Measurements from ENCODE around the gene ERGIC1. TPM values are rescaled to one million over a fixed set of nuclear protein-coding genes. Genes with fewer than 3 reads are reported as not detected.

ERGIC1 gene
- total RNA-seq, 1 experiment from 2014 or later, result 77.0 TPM

- H3K9me3 ChIP-seq (ENCODE audit: control insufficient read depth, low read depth, low read length), result no peaks in the 10 kb centered on the region
- no CpG with 5 or more reads among the region's 7 CpGs for WGBS (ENCODE audit: extremely low coverage, insufficient read length, low lambda C conversion rate)
- no peak overlapping the region for H3K4ac ChIP-seq (ENCODE audit: low read depth, low read length)
Measured at GRCh38 chr5:172857982-172858381, 23.9 kb downstream of the ERGIC1 start.

More at GRCh38 chr5:172857982-172858381, 23.9 kb downstream of the ERGIC1 start:
- peaks cover 8% of the 10 kb centered on the region; the same call in 1 of the 2 replicates for H3K79me2 ChIP-seq (ENCODE audit: insufficient read depth, low read length)
- no peaks in the 10 kb centered on the region for H3K27me3 Mint-ChIP-seq (ENCODE audit: low read depth)
- H3K4me3 Mint-ChIP-seq, result no peak overlapping the region
- H3K56ac ChIP-seq (ENCODE audit: insufficient read length, low read depth, low read length), result no peak overlapping the region
- H4K8ac ChIP-seq (replicated peaks; ENCODE audit: insufficient read length, low read depth, low read length), result no peak overlapping the region
- no peak overlapping the region for H2BK20ac ChIP-seq (ENCODE audit: low read depth, low read length, poor library complexity, severe bottlenecking)
- no peak overlapping the region for H2BK12ac ChIP-seq (ENCODE audit: insufficient read length, low read depth, low read length)
- no peaks in the 10 kb centered on the region for H3K9me3 Mint-ChIP-seq
- peaks cover 10 to 21% of the 10 kb centered on the region in 2 experiments; a peak in 3 of 4 replicates for H3K4me1 Mint-ChIP-seq
- H3K18ac ChIP-seq (ENCODE audit: insufficient read length, low read depth, low read length), result no peak overlapping the region
- H2AFZ ChIP-seq (ENCODE audit: low read length), result no peak overlapping the region
- no peak overlapping the region for H2BK120ac ChIP-seq (ENCODE audit: low read depth, low read length, poor library complexity, severe bottlenecking)
- no peak overlapping the region for H2BK5ac ChIP-seq (ENCODE audit: insufficient read length, low read length)
- no peak for DNase-seq
- no peak overlapping the region for H3K14ac ChIP-seq (ENCODE audit: insufficient read depth, low read length)
- no peak overlapping the region for H2AK5ac ChIP-seq (ENCODE audit: insufficient read length, low read length)
- H3K36me3 Mint-ChIP-seq (ENCODE audit: insufficient read depth in 1 of 3, low read depth in 3 of 3), result peaks cover 7 to 10% (median 9%) of the 10 kb centered on the region in 3 experiments; a peak in 5 of 7 replicates
- H3K27ac ChIP-seq (ENCODE audit: insufficient read length, low read depth, low read length), result no peak overlapping the region
- H3K4me1 ChIP-seq (ENCODE audit: insufficient read depth, low read length), result 0 out of 2 replicates have a peak, but pooled peaks cover 3% of the 10 kb centered on the region
- peaks cover 3% of the 10 kb centered on the region for H3K79me1 ChIP-seq (ENCODE audit: insufficient read depth, low read depth, low read length, poor library complexity, severe bottlenecking)
- H3K4me2 ChIP-seq (ENCODE audit: insufficient read depth, insufficient read length, low read length), result no peak overlapping the region
- TF ChIP-seq, protein P1, sequence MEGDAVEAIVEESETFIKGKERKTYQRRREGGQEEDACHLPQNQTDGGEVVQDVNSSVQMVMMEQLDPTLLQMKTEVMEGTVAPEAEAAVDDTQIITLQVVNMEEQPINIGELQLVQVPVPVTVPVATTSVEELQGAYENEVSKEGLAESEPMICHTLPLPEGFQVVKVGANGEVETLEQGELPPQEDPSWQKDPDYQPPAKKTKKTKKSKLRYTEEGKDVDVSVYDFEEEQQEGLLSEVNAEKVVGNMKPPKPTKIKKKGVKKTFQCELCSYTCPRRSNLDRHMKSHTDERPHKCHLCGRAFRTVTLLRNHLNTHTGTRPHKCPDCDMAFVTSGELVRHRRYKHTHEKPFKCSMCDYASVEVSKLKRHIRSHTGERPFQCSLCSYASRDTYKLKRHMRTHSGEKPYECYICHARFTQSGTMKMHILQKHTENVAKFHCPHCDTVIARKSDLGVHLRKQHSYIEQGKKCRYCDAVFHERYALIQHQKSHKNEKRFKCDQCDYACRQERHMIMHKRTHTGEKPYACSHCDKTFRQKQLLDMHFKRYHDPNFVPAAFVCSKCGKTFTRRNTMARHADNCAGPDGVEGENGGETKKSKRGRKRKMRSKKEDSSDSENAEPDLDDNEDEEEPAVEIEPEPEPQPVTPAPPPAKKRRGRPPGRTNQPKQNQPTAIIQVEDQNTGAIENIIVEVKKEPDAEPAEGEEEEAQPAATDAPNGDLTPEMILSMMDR (conservative IDR thresholded peaks at IDR 0.05), result no peak
- peaks cover 3% of the 10 kb centered on the region for H4K20me1 ChIP-seq (ENCODE audit: control insufficient read depth, insufficient read depth, insufficient read length)
- H3K23me2 ChIP-seq (ENCODE audit: insufficient read length, low read depth, low read length, poor library complexity, severe bottlenecking), result peaks cover 3% of the 10 kb centered on the region
- H3T11ph ChIP-seq (ENCODE audit: low read length), result no peak overlapping the region
- H3K27ac Mint-ChIP-seq, result peak overlapping the region in 1 of 3 experiments; percentile 57; a peak in 2 of 7 replicates
- H4K91ac ChIP-seq (ENCODE audit: insufficient read length, low read depth, low read length), result no peak overlapping the region
- no peak overlapping the region for H3K9ac ChIP-seq (ENCODE audit: extremely low read depth, insufficient read length, low read length)
- no peaks in the 10 kb centered on the region for H3K27me3 ChIP-seq (ENCODE audit: insufficient read depth, low read length)
- H2BK15ac ChIP-seq (ENCODE audit: low read depth, low read length), result no peak overlapping the region
- no peak overlapping the region for H4K5ac ChIP-seq (ENCODE audit: insufficient read length, low read depth, low read length)
- no peak overlapping the region for H3K23ac ChIP-seq (ENCODE audit: insufficient read length, low read depth, low read length)

Measured in H9 (cell line).